GM12878 (cell line): ENCODE data around the gene PIP5KL1. TPM values are rescaled to one million over a fixed set of nuclear protein-coding genes. Genes with fewer than 3 reads are reported as not detected.
A peak's percentile ranks its signal among the peaks of the same experiment; 100 is the strongest.

Experiments used
- ATAC-seq: fragments of 200-7000 bp; cut with Tn5 transposase; 3 replicates; pipeline ENCODE4 v1.9.1; 2020; ENCODE audit warnings: mild to moderate bottlenecking, moderate library complexity
- BruUV-seq: library from RNA; stranded (reverse); fragments of 400-500 nt; replicated peaks from 2 replicates; lab custom pipeline; 2021; lab: Mats Ljungman, UMichigan
- CTCF ChIA-PET: fragments of 300-600 bp; sonication (Branson Sonifier 250); formaldehyde crosslinking; extraction: SDS; loops from one replicate; lab custom pipeline; 2021; ENCODE audit warnings: inconsistent platforms; lab: Yijun Ruan, JAX
- POLR2A ChIA-PET: fragments of 350-600 bp; formaldehyde crosslinking; extraction: SDS; loops from one replicate; lab custom pipeline; 2021; ENCODE audit warnings: inconsistent platforms; lab: Charles Lee
- RAD21 ChIA-PET: fragments of 300-600 bp; sonication (Branson Sonifier 250); formaldehyde crosslinking; loops from one replicate; lab custom pipeline; 2023; ENCODE audit warnings: antibody characterized with exemption; ENCODE audit not compliant: unreplicated experiment; lab: Charles Lee
- SMC1A ChIA-PET: fragments of 300-600 bp; sonication (Branson Sonifier 250); formaldehyde crosslinking; loops from one replicate; lab custom pipeline; 2023; ENCODE audit not compliant: unreplicated experiment, uncharacterized antibody; lab: Charles Lee
- DNase-seq: peaks from one replicate; pipeline ENCODE4 v3.0.0-alpha.2; 2011; ENCODE audit warnings: low read depth, low spot score
- FAIRE-seq: peaks from 3 replicates; lab custom pipeline; 2011; peaks lifted over from hg19 to GRCh38; lab: Jason Lieb, UNC
- H2AFZ ChIP-seq: 2 replicates; pipeline ENCODE4 v1.6.0; 2011; ENCODE audit warnings: low read depth, low read length, control low read depth; ENCODE audit not compliant: control insufficient read depth
- H3K27ac ChIP-seq: 2 replicates; pipeline ENCODE4 v1.5.1; 2011; ENCODE audit warnings: control low read depth; ENCODE audit not compliant: control insufficient read depth, insufficient read depth
- H3K27me3 ChIP-seq, 2 experiments: replicated peaks in 1 of 2; 2 replicates each; pipeline versions ENCODE4 v1.6.0 to v1.6.1; 2011; ENCODE audit warnings: low read length in 1 of 2; ENCODE audit not compliant: control insufficient read depth in 2 of 2, insufficient read depth in 2 of 2
- H3K36me3 ChIP-seq, 2 experiments: 2 replicates each; pipeline ENCODE4 v1.5.1; 2011; ENCODE audit warnings: low read length in 1 of 2; ENCODE audit not compliant: control insufficient read depth in 2 of 2, insufficient read depth in 2 of 2
- H3K4me1 ChIP-seq: 2 replicates; pipeline ENCODE4 v1.6.1; 2011; ENCODE audit warnings: mild to moderate bottlenecking, low read length, moderate library complexity, mixed read lengths; ENCODE audit not compliant: control insufficient read depth, insufficient read depth
- H3K4me2 ChIP-seq: 2 replicates; pipeline ENCODE4 v1.6.0; 2011; ENCODE audit warnings: control low read depth; ENCODE audit not compliant: control insufficient read depth, insufficient read depth
- H3K4me3 ChIP-seq: fragments of 200-600 bp; sonication (generic); 2 replicates; pipeline ENCODE4 v1.5.1; 2016
- H3K79me2 ChIP-seq: 2 replicates; pipeline ENCODE4 v1.6.0; 2011; ENCODE audit warnings: low read length; ENCODE audit not compliant: control insufficient read depth, insufficient read depth
- H3K9ac ChIP-seq: 2 replicates; pipeline ENCODE4 v1.8.0; 2011; ENCODE audit warnings: low read length, control low read depth, mixed read lengths; ENCODE audit not compliant: control insufficient read depth, insufficient read depth
- H3K9me3 ChIP-seq: replicated peaks from 3 replicates; pipeline ENCODE4 v1.5.1; 2011; ENCODE audit warnings: mild to moderate bottlenecking, low read length; ENCODE audit not compliant: control insufficient read depth, insufficient read depth
- H4K20me1 ChIP-seq: 2 replicates; pipeline ENCODE4 v1.6.0; 2011; ENCODE audit not compliant: control insufficient read depth, insufficient read depth
- CREB1 ChIP-seq: IDR thresholded peaks from 2 replicates; pipeline ENCODE4 v1.6.1; 2012; ENCODE audit warnings: low read depth, mild to moderate bottlenecking, inconsistent platforms
- POU2F2 ChIP-seq: IDR thresholded peaks from 3 replicates; pipeline ENCODE4 v1.6.1; 2011; ENCODE audit warnings: low read depth, mild to moderate bottlenecking, low read length, borderline replicate concordance
- SPI1 ChIP-seq: IDR thresholded peaks from 2 replicates; pipeline ENCODE4 v1.6.1; 2011; ENCODE audit warnings: low read depth, mild to moderate bottlenecking, low read length, moderate library complexity, borderline replicate concordance; ENCODE audit not compliant: insufficient read depth
- ZNF384 ChIP-seq: IDR thresholded peaks from 2 replicates; pipeline ENCODE4 v1.6.1; 2012; ENCODE audit warnings: low read depth, mild to moderate bottlenecking, low read length, improper control_type of control experiment, borderline replicate concordance
- WGBS: methylation state at CpG from one replicate; pipeline ENCODE4 v1.1.6; 2016; ENCODE audit warnings: low lambda C conversion rate; ENCODE audit not compliant: insufficient replicate concordance, insufficient coverage; ENCODE audit errors: missing lambda C conversion rate; 5-methylcytosine and 5-hydroxymethylcytosine counted together
- in situ Hi-C: fragments of 300-500 bp; cut with MboI; formaldehyde crosslinking; loops from 9 replicates; pipeline ENCODE4 v1.14.3; 2018; ENCODE audit warnings: mixed read lengths
- intact Hi-C: fragments of 100-400 bp; cut with micrococcal nuclease; formaldehyde crosslinking; loops from one replicate; pipeline ENCODE4 v1.14.2; 2022; ENCODE audit not compliant: unreplicated experiment
- polyA plus RNA-seq, 11 experiments: library from polyadenylated mRNA; depleted of rRNA in 4 of 11; unstranded in 6 of 11; stranded (reverse) in 5 of 11; fragments of >200 nt; fragmentation: Nextera tagmentation in 4 of 11; fragmentation: Illumina TruSeq in 1 of 11; extraction: Ambion mirVana in 4 of 11; extraction: Trizol in 1 of 11; gene quantifications; 1 replicate in 1 of 11; 2 replicates in 10 of 11; pipeline versions ENCODE4 v1.2.1 to v1.2.3, GENCODE V29; 2011 to 2016; ENCODE audit warnings: inconsistent platforms in 2 of 11, missing spikeins in 2 of 11, low read depth in 1 of 11
- total RNA-seq, 4 experiments: library from RNA; depleted of rRNA in 3 of 4; stranded (reverse); fragments of >200 nt in 3 of 4; fragmentation: Illumina TruSeq in 1 of 4; extraction: Trizol in 1 of 4; gene quantifications; 2 replicates each; pipeline versions ENCODE4 v1.2.1 to v1.2.3, GENCODE V29; 2013 to 2021
- TF ChIP-seq, protein P1 (sequence below): fragments of 450-650 bp; IDR thresholded peaks from 2 replicates; pipeline ENCODE4 v1.6.1; 2018; ENCODE audit warnings: mild to moderate bottlenecking, low read depth, moderate library complexity; ENCODE audit not compliant: partially characterized antibody
- TF ChIP-seq, protein P2 (sequence below): IDR thresholded peaks from 2 replicates; pipeline ENCODE4 v1.6.1; 2011; ENCODE audit warnings: borderline replicate concordance, low read depth, mild to moderate bottlenecking, moderate library complexity, low read length; ENCODE audit not compliant: insufficient read depth, poor library complexity, severe bottlenecking
- TF ChIP-seq, protein P3 (sequence below): fragments of 450-650 bp; IDR thresholded peaks from 2 replicates; pipeline ENCODE4 v1.6.1; 2017; ENCODE audit warnings: mild to moderate bottlenecking

PIP5KL1 gene
- total and polyA plus RNA-seq, 10 of the 15 experiments (the other 5 are each of a cell fraction or from before 2014, with no cell fraction given) = 0.04 to 0.67 (median 0.43) TPM; not detected in 2

DNA sequence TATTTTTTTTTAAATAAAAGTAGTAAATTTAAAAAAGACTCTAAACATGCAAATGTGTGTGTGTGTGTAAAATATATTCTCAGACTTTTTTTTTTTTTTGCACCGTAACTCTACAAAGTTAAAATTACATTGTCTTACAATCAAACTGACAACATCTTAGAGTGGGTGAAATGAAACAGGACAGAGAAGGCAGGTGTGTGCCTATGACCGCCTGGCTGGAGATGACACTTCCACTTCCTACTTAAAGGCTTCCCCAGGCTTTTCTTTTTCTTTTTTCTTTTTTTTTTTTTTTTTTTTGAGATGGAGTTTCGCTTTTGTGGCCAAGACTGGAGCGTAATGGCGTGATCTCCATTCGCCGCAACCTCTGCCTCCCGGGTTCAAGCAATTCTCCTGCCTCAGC is 50.4 kb downstream of the PIP5KL1 start:
- WGBS = 20% methylated on average over 2 of the region's 8 CpGs
- POLR2A ChIA-PET = no interaction called here
- DNase-seq (no peak), ATAC-seq (0 out of 3 replicates have a peak, but pooled peaks have one; percentile 27), FAIRE-seq (peak; percentile 70)
- no peaks in the 10 kb centered on the region for H4K20me1 ChIP-seq
- H2AFZ ChIP-seq = no peak overlapping the region
- intact Hi-C loops = loop anchor here (5.0 kb wide), 1 partner anchor 37 kb away; the partner anchor contains the start of gene ST6GALNAC4
- no peak overlapping the region for H3K4me3 ChIP-seq
- H3K9ac ChIP-seq = no peak overlapping the region
- peaks cover 5% of the 10 kb centered on the region; the same call in 1 of the 2 replicates for H3K4me1 ChIP-seq
- SMC1A ChIA-PET = no interaction called here
- H3K4me2 ChIP-seq = no peak overlapping the region
- TF ChIP-seq SPI1 = peak; percentile 7; the same call in 1 of the 2 replicates
- no peak for TF ChIP-seq ZNF384
- no peak overlapping the region for H3K27ac ChIP-seq
- in situ Hi-C loops = no loop called here
- CTCF ChIA-PET = interaction anchor here (1.5 kb wide), 1 partner anchor 26 kb away, joined by 3 read pairs; no protein-coding TSS in a partner anchor
- no peaks in the 10 kb centered on the region; a peak in 1 of 4 replicates for H3K27me3 ChIP-seq
- no peaks in the 10 kb centered on the region for H3K9me3 ChIP-seq
- RAD21 ChIA-PET = no interaction called here
- H3K36me3 ChIP-seq = no peaks in the 10 kb centered on the region
- BruUV-seq = no TSS peak
- H3K79me2 ChIP-seq = no peaks in the 10 kb centered on the region

DNA sequence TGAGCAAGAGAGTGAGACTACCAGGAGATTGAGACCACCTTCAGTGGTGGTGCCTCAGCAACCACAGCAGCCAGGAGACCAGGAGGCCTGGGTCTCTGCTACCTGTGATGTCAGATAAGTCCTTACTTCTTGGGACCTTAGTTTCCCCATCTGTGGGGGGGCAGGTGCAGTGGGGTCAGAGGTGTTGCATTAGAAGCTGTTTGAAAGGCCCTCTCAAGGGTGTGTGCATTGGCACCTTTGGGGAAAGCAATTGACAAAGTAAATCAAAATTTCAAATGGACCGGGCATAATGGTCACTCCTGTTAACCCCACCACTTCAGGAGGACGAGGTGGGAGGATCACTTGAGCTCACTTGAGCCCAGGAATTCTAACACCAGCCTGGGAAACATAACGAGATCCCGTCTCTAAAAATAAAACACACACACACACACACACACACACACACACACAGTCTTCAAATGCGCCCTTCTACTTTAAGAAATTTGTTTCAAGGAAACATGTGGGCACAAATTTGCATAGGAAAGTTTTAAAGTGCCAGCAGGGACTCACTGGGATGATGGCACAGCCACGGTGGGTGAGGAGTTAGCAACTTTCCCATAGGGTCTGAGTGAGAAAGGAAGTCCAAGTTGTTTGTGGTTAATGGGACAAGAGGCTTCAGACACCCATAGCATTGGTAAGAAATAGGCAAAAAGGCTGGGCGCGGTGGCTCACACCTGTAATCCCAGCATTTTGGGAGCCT is 51.8 kb downstream of the PIP5KL1 start:
- Histone ChIP-seq H3K79me2 (no peaks in the 10 kb centered on the region), H3K27me3 (no peaks in the 10 kb centered on the region; a peak in 1 of 4 replicates), H3K9ac (no peak overlapping the region), H2AFZ (no peak overlapping the region), H3K4me3 (no peak overlapping the region), H3K9me3 (no peaks in the 10 kb centered on the region), H3K27ac (no peak overlapping the region), H4K20me1 (no peaks in the 10 kb centered on the region), H3K36me3 (no peaks in the 10 kb centered on the region), H3K4me2 (no peak overlapping the region), H3K4me1 (peaks cover 5% of the 10 kb centered on the region; the same call in 1 of the 2 replicates)
- no peak for FAIRE-seq
- ATAC-seq = no peak
- in situ Hi-C loops = no loop called here
- SMC1A ChIA-PET = interaction anchor here (1.8 kb wide), 1 partner anchor 41 kb away, joined by 4 read pairs; no protein-coding TSS in a partner anchor
- POLR2A ChIA-PET = interaction anchor here (0.7 to 0.8 kb wide), 2 partner anchors 8 to 25 kb away, joined by 3 to 7 read pairs; no protein-coding TSS in a partner anchor
- CTCF ChIA-PET = interaction anchor here (1.9 kb wide), 1 partner anchor 9 kb away, joined by 7 read pairs; no protein-coding TSS in a partner anchor
- RAD21 ChIA-PET = no interaction called here
- DNase-seq = no peak
- no TSS peak for BruUV-seq
- WGBS = 38% methylated on average over 8 of the region's 8 CpGs
- intact Hi-C loops = no loop called here
- TF ChIP-seq POU2F2 (peak; percentile 68; the same call in 2 of the 3 replicates), CREB1 (no peak)
- TF ChIP-seq, protein P1, sequence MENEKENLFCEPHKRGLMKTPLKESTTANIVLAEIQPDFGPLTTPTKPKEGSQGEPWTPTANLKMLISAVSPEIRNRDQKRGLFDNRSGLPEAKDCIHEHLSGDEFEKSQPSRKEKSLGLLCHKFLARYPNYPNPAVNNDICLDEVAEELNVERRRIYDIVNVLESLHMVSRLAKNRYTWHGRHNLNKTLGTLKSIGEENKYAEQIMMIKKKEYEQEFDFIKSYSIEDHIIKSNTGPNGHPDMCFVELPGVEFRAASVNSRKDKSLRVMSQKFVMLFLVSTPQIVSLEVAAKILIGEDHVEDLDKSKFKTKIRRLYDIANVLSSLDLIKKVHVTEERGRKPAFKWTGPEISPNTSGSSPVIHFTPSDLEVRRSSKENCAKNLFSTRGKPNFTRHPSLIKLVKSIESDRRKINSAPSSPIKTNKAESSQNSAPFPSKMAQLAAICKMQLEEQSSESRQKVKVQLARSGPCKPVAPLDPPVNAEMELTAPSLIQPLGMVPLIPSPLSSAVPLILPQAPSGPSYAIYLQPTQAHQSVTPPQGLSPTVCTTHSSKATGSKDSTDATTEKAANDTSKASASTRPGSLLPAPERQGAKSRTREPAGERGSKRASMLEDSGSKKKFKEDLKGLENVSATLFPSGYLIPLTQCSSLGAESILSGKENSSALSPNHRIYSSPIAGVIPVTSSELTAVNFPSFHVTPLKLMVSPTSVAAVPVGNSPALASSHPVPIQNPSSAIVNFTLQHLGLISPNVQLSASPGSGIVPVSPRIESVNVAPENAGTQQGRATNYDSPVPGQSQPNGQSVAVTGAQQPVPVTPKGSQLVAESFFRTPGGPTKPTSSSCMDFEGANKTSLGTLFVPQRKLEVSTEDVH = no peak
- TF ChIP-seq, protein P2, sequence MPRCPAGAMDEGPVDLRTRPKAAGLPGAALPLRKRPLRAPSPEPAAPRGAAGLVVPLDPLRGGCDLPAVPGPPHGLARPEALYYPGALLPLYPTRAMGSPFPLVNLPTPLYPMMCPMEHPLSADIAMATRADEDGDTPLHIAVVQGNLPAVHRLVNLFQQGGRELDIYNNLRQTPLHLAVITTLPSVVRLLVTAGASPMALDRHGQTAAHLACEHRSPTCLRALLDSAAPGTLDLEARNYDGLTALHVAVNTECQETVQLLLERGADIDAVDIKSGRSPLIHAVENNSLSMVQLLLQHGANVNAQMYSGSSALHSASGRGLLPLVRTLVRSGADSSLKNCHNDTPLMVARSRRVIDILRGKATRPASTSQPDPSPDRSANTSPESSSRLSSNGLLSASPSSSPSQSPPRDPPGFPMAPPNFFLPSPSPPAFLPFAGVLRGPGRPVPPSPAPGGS = no peak
- TF ChIP-seq, protein P3, sequence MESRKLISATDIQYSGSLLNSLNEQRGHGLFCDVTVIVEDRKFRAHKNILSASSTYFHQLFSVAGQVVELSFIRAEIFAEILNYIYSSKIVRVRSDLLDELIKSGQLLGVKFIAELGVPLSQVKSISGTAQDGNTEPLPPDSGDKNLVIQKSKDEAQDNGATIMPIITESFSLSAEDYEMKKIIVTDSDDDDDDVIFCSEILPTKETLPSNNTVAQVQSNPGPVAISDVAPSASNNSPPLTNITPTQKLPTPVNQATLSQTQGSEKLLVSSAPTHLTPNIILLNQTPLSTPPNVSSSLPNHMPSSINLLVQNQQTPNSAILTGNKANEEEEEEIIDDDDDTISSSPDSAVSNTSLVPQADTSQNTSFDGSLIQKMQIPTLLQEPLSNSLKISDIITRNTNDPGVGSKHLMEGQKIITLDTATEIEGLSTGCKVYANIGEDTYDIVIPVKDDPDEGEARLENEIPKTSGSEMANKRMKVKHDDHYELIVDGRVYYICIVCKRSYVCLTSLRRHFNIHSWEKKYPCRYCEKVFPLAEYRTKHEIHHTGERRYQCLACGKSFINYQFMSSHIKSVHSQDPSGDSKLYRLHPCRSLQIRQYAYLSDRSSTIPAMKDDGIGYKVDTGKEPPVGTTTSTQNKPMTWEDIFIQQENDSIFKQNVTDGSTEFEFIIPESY = no peak
